Suprapubic skin (tissue), 4 donors: ENCODE data around the gene RAB27A. TPM values are rescaled to one million over a fixed set of nuclear protein-coding genes. Genes with fewer than 3 reads are reported as not detected.

Source experiments
- DNase-seq, 2 donors: peaks; one replicate each; pipeline ENCODE4 v3.0.0-alpha.2; 2019; ENCODE audit warnings: low spot score in 2 of 2
- H3K27ac ChIP-seq: fragments of 200-600 bp; sonication (generic); one replicate; pipeline ENCODE4 v1.5.1; 2019
- H3K27me3 ChIP-seq: fragments of 200-600 bp; sonication (generic); one replicate; pipeline ENCODE4 v1.5.1; 2019
- H3K36me3 ChIP-seq: fragments of 200-600 bp; sonication (generic); one replicate; pipeline ENCODE4 v1.5.1; 2019
- H3K4me1 ChIP-seq: fragments of 200-600 bp; sonication (generic); one replicate; pipeline ENCODE4 v1.5.1; 2019
- H3K4me3 ChIP-seq: fragments of 200-600 bp; sonication (generic); one replicate; pipeline ENCODE4 v1.5.1; 2019; ENCODE audit warnings: mild to moderate bottlenecking
- H3K9me3 ChIP-seq: fragments of 200-600 bp; sonication (generic); one replicate; pipeline ENCODE4 v1.5.1; 2019
- CTCF ChIP-seq, 2 donors: fragments of 200-600 bp in 1 of 2; fragments of 450-650 bp in 1 of 2; sonication (generic) in 1 of 2; IDR thresholded peaks; one replicate each; pipeline ENCODE4 v1.5.1; 2016 to 2019; ENCODE audit warnings: antibody characterized with exemption in 2 of 2, mild to moderate bottlenecking in 1 of 2, moderate library complexity in 1 of 2
- EP300 ChIP-seq: sonication (generic); formaldehyde crosslinking; IDR thresholded peaks from one replicate; pipeline ENCODE4 v1.6.1; 2017; ENCODE audit warnings: antibody characterized with exemption
- POLR2A ChIP-seq, 2 donors: fragments of 450-650 bp; IDR thresholded peaks; one replicate each; pipeline ENCODE4 v1.6.1; 2017; ENCODE audit warnings: antibody characterized with exemption in 2 of 2, mild to moderate bottlenecking in 2 of 2, moderate library complexity in 2 of 2
- POLR2AphosphoS5 ChIP-seq, 3 donors: sonication (generic); formaldehyde crosslinking; IDR thresholded peaks; one replicate each; pipeline ENCODE4 v1.6.1; 2017; ENCODE audit warnings: antibody characterized with exemption in 3 of 3
- WGBS: methylation state at CpG from one replicate; pipeline ENCODE4 v1.1.5; 2018; 5-methylcytosine and 5-hydroxymethylcytosine counted together
- total RNA-seq, 4 donors: library from RNA; depleted of rRNA; stranded (reverse); fragments of >200 nt; gene quantifications; one replicate each; pipeline ENCODE4 v1.1.0, GENCODE V29; 2016

Gene RAB27A
- total RNA-seq, 4 donors from 2014 or later, result 7.8 to 16.1 (median 9.2) TPM

- no peak for TF ChIP-seq EP300
- no peak for TF ChIP-seq POLR2AphosphoS5 (IDR thresholded peaks at IDR 0.05)
- TF ChIP-seq CTCF (IDR thresholded peaks at IDR 0.05), result no peak
- TF ChIP-seq POLR2A (IDR thresholded peaks at IDR 0.05), result no peak
- H3K27ac ChIP-seq, result no peak overlapping the region
- H3K4me1 ChIP-seq, result peaks cover 3% of the 10 kb centered on the region
- no peaks in the 10 kb centered on the region for H3K27me3 ChIP-seq
- DNase-seq, result no peak
- H3K36me3 ChIP-seq, result no peaks in the 10 kb centered on the region
- 75% methylated on average over 5 of the region's 5 CpGs for WGBS
- H3K4me3 ChIP-seq, result no peak overlapping the region
- H3K9me3 ChIP-seq, result no peaks in the 10 kb centered on the region
These were observed 50.0 kb downstream of the RAB27A start for GRCh38 chr15:55239440-55240124.

GRCh38 chr15:55238877-55239276 is 50.7 kb downstream of the RAB27A start:
- TF ChIP-seq POLR2A (IDR thresholded peaks at IDR 0.05) (no peak), CTCF (IDR thresholded peaks at IDR 0.05) (no peak), POLR2AphosphoS5 (IDR thresholded peaks at IDR 0.05) (no peak), EP300 (no peak)
- no peak overlapping the region for H3K27ac ChIP-seq
- 65% methylated on average over 2 of the region's 2 CpGs for WGBS

GRCh38 chr15:55237219-55238130 is 52.1 kb downstream of the RAB27A start:
- no peaks in the 10 kb centered on the region for H3K27me3 ChIP-seq
- no peak overlapping the region for H3K27ac ChIP-seq
- no peak for DNase-seq
- peaks cover 3% of the 10 kb centered on the region for H3K4me1 ChIP-seq
- no peak overlapping the region for H3K4me3 ChIP-seq
- no peaks in the 10 kb centered on the region for H3K9me3 ChIP-seq
- WGBS, result 97% methylated on average over 6 of the region's 6 CpGs
- H3K36me3 ChIP-seq, result no peaks in the 10 kb centered on the region
- no peak for TF ChIP-seq EP300
- no peak for TF ChIP-seq POLR2AphosphoS5 (IDR thresholded peaks at IDR 0.05)
- no peak for TF ChIP-seq POLR2A (IDR thresholded peaks at IDR 0.05)
- TF ChIP-seq CTCF (IDR thresholded peaks at IDR 0.05), result no peak

More at GRCh38 chr15:55238877-55239276, 50.7 kb downstream of the RAB27A start:
- no peak for DNase-seq
- H3K36me3 ChIP-seq, result no peaks in the 10 kb centered on the region
- no peak overlapping the region for H3K4me3 ChIP-seq
- H3K4me1 ChIP-seq, result peaks cover 3% of the 10 kb centered on the region
- no peaks in the 10 kb centered on the region for H3K27me3 ChIP-seq
- H3K9me3 ChIP-seq, result no peaks in the 10 kb centered on the region

GRCh38 chr15:55235546-55236036 is 54.0 kb downstream of the RAB27A start:
- H3K4me3 ChIP-seq, result no peak overlapping the region
- H3K27ac ChIP-seq, result no peak overlapping the region
- no peaks in the 10 kb centered on the region for H3K27me3 ChIP-seq
- no peaks in the 10 kb centered on the region for H3K9me3 ChIP-seq
- H3K36me3 ChIP-seq, result no peaks in the 10 kb centered on the region
- WGBS, result 89% methylated on average over 4 of the region's 4 CpGs
- DNase-seq, result no peak
- peaks cover 3% of the 10 kb centered on the region for H3K4me1 ChIP-seq
- no peak for TF ChIP-seq EP300
- no peak for TF ChIP-seq CTCF (IDR thresholded peaks at IDR 0.05)
- no peak for TF ChIP-seq POLR2AphosphoS5 (IDR thresholded peaks at IDR 0.05)
- TF ChIP-seq POLR2A (IDR thresholded peaks at IDR 0.05), result no peak

GRCh38 chr15:55234800-55235104 is 54.9 kb downstream of the RAB27A start:
- Histone ChIP-seq H3K4me3 (no peak overlapping the region), H3K4me1 (peaks cover 1% of the 10 kb centered on the region), H3K27ac (no peak overlapping the region), H3K27me3 (no peaks in the 10 kb centered on the region), H3K9me3 (no peaks in the 10 kb centered on the region), H3K36me3 (no peaks in the 10 kb centered on the region)
- WGBS, result 97% methylated on average over 1 of the region's 1 CpG
- TF ChIP-seq POLR2A (IDR thresholded peaks at IDR 0.05) (no peak), CTCF (IDR thresholded peaks at IDR 0.05) (no peak), POLR2AphosphoS5 (IDR thresholded peaks at IDR 0.05) (no peak)
- DNase-seq, result no peak
